ENCODE results near the gene LRBA.
"Not testable (repeated sequence)": the region's sequence is repeated elsewhere in the genome, so short reads cannot be mapped to it uniquely, and the experiment has no call there.

Gene LRBA, protein sequence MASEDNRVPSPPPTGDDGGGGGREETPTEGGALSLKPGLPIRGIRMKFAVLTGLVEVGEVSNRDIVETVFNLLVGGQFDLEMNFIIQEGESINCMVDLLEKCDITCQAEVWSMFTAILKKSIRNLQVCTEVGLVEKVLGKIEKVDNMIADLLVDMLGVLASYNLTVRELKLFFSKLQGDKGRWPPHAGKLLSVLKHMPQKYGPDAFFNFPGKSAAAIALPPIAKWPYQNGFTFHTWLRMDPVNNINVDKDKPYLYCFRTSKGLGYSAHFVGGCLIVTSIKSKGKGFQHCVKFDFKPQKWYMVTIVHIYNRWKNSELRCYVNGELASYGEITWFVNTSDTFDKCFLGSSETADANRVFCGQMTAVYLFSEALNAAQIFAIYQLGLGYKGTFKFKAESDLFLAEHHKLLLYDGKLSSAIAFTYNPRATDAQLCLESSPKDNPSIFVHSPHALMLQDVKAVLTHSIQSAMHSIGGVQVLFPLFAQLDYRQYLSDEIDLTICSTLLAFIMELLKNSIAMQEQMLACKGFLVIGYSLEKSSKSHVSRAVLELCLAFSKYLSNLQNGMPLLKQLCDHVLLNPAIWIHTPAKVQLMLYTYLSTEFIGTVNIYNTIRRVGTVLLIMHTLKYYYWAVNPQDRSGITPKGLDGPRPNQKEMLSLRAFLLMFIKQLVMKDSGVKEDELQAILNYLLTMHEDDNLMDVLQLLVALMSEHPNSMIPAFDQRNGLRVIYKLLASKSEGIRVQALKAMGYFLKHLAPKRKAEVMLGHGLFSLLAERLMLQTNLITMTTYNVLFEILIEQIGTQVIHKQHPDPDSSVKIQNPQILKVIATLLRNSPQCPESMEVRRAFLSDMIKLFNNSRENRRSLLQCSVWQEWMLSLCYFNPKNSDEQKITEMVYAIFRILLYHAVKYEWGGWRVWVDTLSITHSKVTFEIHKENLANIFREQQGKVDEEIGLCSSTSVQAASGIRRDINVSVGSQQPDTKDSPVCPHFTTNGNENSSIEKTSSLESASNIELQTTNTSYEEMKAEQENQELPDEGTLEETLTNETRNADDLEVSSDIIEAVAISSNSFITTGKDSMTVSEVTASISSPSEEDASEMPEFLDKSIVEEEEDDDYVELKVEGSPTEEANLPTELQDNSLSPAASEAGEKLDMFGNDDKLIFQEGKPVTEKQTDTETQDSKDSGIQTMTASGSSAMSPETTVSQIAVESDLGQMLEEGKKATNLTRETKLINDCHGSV (N-terminal part only)

DNA sequence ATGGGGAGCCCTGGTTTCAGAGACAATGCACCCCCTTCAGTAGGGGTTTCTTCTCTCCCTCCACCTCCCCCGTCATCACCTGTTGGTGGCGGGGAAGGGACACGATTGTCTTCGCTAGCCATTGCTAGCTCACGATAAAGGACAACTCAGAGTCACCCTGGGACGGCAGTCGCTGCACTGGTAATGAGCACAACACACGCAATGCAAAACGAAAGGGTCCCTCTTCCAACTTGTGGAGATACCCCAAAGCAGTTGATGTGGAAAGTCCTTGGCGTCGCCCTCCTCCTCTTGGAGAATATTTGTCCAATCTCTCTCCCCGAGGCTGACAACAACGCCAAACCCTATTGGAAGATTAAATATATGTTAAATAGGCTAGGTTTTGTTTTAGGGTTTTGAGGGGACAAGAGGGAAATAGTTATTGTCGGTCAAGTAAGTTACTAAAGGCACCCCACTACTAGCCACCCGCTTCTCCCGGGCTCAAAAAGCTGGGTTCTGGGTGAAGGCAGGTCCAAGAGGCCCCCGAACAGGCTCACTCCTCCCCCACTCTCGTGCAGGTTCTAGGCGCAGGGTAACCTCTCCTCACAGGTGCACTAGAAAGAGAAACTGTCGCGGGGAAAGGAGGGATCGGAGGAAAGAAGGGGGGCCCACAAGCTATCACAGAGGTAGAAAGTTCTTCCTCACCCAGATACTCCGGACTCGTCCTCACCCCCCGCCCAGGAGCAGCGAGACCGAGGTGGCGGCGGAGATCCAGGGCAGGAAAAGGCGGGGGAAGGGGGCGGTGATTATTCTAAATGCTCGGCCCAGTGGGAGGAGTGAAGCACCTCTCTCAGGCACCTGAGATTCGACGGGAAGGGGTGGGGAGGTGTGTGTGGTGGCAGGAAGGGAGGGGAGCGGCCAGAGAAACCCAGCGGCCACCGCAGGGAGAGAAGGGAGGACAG lies at the start of gene LRBA:
Gene LRBA (minus strand): TSS at position 764 of the 938 bp plus-strand sequence. CDS start 642 bp downstream, at position 122.
- DNase-seq (ENCODE audit: low spot score) = peak; percentile 81

DNA sequence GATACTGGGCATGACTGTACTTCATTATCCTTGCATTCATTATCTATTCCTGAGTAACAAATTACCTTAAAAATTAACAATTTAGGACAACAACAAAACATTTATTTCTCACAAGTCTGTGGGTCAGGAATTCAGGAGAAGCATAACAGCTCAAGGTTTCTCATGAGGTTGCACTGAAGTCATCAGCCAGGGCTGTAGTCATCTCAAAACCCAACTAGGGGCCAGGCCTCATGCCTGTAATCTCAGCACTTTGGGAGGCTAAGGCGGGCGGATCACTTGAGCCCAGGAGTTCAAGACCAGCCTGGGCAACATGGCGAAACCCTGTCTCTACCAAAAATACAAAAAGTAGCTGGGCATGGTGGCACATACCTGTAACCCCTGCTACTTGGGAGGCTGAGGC lies 48.1 kb upstream of the LRBA start:
- DNase-seq (ENCODE audit: low spot score) = not testable (repeated sequence)

DNA sequence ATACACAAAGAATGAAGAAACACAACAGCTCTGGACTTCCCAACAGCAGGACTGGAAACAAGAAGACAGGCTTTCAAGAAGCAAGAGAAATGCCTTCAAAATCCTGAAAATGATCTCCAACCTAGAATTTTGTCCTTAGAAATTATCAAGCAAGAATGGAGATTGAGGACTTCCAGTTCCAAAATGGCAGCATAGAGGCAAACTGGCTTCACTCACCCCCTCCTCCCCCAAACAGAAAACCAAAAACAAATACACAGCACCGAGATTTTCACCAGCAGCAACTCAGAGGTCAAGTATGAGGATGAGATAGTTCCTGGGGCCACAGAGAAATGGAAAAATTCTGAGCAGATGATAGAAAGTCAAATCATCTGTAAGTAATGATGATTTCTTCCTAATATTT lies 40.5 kb upstream of the LRBA start:
- DNase-seq (ENCODE audit: low spot score) = no peak

DNA sequence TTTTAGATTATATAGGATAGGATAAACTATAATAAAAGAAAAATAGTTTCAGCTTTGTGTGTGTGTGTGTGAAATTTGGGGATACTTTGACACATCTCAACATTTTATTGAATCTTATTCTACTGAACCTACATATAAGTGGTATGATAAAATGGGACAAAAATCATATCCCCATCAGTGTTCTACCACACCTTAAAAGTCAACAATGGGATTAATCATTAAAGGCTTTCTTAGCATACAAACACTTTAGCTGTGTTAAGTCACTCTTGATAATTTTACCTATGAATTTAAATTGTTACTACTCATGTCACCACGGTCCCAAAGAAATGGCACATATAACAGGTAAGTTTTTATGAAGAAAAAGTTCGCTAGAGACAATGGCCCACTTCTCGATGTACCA lies 37.7 kb upstream of the LRBA start:
- no peak for DNase-seq (ENCODE audit: low spot score)

DNA sequence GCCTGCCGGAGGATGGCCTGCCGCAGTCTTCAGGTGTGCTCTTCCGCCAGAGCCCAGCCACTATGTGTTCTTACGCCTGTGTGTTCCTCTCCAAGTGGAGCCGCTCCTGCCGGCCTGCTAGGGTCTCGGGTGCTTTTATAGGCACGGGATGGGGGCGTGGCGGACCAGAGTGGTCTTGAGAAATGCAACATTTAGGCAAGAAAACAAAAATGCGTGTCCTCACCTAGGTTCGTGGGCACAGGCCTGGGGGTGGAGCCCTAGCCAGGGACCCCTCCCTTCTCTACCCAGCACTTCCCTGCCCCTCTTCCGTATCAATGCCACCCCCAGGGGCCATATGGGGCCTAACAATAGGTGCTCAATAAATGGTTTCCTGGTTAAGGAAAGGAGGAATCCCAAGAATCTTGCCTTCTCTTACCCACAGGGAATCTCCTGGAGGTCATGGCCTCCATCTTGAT lies 34.4 kb upstream of the LRBA start:
- no peak for DNase-seq (ENCODE audit: low spot score)

DNA sequence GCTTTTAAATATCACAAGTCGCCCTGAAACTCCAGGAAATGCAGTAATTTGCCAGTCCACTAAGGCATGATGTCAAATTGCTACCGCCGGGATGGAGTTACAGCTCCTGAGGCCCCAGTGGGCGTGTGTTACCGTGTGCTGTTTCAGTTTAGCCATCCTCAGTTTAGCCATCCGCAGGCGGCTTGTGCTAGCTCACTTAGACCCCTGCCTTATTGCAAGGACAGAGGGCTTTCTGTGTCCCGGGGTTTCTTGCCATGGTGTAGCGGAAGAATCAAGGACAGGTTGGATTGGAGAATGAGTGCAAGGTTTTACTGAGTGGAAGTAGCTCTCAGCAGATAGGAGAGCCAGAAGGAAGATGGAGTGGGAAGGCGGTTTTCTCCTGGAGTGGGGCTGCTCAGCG lies 33.8 kb upstream of the LRBA start:
- no peak for DNase-seq (ENCODE audit: low spot score)

DNA sequence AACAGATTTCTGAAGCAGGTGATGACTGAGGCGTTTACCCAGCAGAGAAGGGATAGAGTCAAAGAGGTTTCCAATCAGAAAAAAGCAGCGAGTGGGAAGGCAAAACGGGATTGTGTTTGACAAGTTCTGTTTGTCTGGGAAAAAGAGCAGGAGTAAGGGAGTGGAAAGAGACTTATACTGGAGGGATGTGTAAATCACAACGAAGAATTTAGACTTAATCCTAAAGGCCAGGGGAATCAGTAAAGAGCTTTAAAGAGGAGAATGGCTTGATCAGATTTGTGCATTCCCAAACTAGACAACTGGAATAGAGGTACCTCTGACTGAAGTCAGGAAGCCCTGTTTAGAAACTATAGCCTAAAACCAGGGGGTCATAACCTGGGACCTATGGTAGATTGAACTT lies 31.5 kb upstream of the LRBA start:
- DNase-seq (ENCODE audit: low spot score) = no peak

DNA sequence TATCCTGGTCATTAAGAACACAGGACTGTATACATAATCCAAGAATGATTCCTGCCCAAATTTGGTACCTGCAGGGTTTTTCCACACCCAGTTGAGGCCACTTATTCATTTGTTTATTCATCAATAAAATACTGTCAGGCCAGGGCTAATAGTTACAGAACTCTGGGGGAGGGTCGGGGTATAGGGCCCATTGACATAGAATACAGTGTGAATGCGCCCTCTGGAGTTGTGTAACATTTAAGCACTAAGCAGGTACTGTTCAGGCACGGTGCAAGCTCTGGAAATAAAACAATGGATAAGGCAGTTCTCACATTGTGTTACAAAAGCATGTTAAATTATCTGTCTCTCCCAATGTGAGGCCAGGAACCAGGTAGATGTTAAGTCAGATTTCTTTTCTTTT lies 30.8 kb upstream of the LRBA start:
- DNase-seq (ENCODE audit: low spot score) = peak; percentile 10

DNA sequence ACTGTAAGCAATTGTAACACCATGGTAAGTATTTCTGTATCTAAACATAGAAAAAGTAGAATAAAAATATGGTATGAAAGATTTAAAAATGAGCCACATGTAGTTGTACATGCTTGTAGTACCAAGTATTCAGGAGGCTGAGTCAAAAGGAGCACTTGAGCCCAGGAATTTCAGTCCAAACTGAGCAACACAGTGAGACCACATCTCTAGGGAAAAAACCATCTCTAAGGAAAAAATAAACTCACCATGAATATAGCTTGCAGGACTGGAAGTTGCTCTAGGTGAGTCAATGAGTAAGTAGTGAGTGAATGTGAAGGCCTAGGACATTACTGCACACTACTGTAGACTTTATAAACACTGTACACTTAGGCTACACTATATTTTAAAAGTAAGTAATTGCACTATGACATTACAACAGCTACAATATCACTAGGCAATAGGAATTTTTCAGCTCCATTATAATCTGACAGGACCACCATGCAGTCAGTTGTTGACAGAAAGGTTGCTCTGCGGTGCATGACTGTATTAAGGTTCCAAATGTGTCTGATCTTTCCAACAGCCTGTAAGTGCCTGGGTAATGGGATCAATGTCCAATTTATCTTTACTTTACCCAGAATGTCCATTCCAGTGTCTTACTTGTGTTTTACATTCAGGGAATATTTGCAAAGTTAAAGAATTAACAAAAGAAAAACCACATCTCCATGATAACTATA lies 28.9 kb upstream of the LRBA start:
- no peak for DNase-seq (ENCODE audit: low spot score)

DNA sequence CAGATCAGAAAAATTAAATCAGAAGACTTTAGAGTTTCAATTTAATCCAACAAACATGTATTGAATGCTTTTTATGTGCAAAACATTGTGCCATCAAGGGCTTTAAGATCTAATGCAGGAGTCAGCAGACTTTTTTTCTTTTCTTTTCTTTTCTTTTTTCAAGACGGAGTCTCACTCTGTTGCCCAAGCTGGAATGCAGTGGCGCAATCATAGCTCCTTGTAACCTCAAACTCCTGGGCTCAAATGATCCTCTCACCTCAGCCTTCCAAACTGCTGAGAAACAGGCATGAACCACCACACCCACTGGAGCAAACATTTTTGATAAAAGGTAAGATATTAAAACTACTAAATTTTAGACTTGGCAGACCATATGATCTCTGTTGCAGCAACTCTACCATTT lies 24.6 kb upstream of the LRBA start:
- DNase-seq (ENCODE audit: low spot score) = no peak

DNA sequence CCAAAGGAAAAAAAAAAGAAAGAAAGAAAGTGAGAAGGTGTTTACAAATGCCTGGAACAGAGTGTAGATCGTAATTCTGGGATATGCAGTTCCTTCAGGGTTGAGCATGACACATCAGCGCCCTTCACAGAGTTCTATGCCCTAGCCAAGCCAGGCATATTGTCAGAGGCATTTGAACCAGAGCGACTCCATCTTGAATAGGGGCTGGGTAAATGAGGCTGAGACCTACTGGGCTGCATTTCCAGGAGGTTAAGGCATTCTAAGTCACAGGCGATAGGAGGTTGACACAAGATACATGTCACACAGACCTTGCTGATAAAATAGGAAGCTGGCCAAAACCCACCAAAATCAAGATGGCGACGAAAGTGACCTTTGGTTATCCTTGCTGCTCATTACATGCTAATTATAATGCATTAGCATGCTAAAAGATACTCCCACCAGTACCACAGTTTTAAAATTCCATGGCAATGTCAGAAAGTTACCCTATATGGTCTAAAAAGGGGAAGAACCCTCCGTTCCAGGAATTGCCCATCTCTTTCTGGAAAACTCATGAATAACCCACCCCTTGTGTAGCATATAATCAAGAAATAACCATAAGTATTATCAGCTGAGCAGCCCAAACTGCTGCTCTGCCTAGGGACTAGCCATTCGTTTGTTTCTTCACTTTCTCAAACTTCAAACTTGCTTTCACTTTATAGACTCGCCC lies 23.5 kb upstream of the LRBA start:
- no peak for DNase-seq (ENCODE audit: low spot score)

DNA sequence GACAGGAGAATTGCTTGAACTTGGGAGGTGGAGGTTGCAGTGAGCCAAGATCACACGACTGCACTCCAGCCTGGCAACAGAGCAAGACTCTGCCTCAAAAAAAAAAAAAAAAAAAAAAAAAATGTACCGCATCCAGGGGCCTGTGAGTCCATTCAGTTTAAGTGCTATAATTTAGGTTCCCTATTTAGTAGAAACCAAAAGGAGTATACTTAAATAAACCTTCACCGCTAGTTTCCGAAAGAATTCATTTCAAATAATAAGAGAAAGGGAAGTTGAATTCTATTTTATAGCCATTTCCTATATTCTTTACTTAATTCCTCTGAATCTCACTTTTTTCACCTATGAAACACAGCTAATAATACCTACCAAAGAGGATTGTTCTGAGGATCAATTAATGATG lies 20.8 kb upstream of the LRBA start:
- no peak for DNase-seq (ENCODE audit: low spot score)

DNA sequence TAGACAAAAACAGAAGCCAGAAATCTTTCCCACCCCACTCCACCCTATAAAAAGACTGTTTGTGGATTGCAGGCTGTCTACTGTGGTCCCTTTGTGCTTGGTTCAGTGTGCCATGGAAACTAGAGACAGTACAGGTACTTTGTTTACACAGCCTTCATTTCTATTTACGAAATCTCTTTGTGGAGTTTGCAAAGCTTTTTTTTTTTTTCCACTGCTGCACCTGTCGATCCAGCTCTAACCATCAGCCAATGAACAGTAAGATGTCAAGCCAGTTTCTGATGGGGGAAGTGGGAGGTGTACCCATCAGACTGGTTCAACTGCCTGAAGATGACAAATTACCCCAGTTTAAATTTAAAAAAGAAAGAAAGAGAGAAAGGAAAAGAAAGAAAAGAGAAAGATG lies 20.2 kb upstream of the LRBA start:
- no peak for DNase-seq (ENCODE audit: low spot score)

DNA sequence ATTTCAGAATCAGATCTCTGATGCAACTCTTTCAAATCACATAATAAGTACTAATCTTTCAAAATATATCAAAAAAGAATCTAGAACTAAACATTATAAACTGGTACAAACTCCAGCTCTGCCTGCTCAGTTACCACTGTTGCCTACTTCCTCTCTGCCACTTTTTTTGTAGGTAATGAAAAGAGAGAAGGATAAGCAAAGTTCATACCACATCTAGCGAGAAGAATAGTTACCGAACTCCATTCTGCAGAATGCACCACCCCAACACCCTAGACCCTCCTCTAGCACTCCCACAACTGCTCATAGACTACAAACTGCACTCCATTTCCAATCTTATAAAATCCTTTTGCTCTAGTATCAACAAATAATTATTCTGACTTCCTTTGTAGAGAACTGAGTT lies 19.7 kb upstream of the LRBA start:
- no peak for DNase-seq (ENCODE audit: low spot score)

DNA sequence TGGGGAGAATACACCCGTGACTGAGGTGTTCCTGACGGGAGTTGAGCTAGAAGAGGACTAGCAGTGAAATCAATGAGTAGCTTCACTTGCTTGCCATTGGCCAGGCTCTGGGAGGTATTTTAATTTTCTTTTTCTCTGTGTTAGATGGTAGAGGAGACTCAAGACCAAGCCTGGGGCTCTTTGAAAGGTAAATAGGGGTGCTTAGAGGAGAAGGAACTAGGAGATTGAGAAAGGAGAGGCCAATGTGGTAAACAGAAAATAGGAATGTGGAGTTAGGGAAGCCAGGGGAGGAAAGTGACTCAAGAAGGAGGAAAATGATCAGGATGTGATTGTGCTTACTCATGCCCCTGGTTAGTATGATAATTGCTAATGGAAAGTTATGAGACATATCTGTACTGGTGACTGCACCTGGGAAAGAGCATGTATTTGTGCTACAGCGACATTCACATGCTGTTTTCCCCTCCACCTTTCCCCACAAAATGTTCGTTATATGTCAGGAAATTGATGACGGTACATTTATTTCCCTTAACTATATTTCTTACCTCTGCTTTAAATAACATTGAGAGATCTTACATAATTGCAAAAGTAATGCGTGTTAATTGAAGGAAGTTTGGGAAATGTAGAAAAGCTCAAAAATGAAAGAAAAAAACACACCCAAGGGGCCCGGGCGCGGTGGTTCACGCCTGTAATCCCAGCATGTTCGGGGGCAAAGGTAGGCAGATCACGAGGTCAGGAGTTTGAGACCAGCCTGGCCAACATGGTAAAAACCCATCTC lies 16.9 kb upstream of the LRBA start:
- DNase-seq (ENCODE audit: low spot score) = no peak

DNA sequence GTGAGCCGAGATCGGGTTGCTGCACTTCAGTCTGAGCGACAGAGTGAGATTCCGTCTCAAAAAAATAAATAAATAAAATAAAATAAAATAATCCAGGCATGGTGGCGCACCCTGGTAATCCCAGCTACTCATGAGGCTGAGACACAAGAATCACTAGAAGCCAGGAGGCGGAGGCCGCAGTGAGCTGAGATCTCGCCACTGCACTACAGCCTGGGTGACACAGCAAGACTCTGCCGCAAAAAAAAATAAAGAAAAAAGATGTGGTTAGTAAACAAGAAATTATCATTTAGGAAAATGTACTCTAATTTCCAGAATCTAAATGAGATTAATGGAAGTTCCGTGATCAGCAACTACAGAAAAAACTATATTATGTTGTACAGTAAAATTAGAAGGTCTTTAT lies 14.5 kb upstream of the LRBA start:
- no peak for DNase-seq (ENCODE audit: low spot score)

DNA sequence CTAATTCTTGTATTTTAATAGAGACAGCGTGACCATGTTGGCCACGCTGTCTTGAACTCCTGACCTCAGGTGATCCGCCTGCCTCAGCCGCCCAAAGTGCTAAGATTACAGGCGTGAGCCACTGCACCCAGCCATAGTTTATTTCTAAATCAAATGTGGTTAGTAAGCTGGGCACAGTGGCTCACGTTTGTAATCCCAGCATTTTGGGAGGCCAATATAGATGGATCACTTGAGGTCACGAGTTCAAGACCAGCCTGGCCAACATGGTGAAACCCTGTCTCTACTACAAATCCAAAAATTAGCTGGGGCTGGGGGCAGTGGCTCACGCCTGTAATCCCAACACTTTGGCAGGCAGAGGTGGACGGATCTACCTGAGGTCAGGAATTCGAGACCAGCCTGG lies 13.9 kb upstream of the LRBA start:
- DNase-seq (ENCODE audit: low spot score) = not testable (repeated sequence)

DNA sequence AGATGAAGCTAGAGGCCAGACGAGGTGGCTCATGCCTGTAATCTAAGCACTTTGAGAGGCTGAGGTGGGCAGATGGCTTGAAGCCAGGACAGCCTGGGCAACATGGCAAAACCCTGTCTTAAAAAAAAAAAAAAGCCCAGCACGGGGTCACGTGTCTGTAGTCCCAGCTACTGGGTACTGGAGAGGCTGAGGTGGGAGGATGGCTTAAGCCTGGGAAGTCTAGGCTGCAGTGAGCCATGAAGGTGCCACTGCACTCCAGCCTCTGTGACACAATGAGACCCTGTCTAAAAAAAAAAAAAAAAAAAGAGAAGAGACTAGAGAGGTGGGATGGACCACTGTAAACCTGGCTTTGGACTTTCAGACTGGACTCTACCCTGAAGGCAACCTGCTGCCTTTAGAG lies 10.7 kb upstream of the LRBA start:
- no peak for DNase-seq (ENCODE audit: low spot score)

DNA sequence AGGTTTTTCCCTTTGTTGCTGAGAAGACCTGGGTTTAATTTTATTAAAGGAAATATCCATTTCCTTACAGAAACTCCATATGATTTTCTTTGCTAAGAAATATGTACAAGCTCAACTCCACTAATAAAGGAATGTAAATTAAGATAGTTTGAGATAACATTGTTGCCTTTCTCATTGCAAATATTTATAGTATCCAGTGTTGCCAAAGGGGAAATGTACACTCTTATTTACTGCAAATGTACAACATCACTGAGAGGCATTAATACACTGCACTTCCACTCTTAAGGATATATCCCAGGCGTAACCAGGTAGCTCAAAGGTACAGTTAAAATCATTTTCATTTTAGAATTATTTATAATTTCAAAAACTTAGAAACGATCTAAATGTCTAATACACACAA lies 7.5 kb upstream of the LRBA start:
- no peak for DNase-seq (ENCODE audit: low spot score)

Measured in CD4-positive, alpha-beta T cell treated with Interleukin-2 at 100 ng/mL for 4 hours (primary cell).